NB4 (cell line): Measurements from ENCODE around the gene BRI3.

Source experiments
- DNase-seq: peaks from one replicate; pipeline ENCODE4 v3.0.0; 2010; ENCODE audit warnings: low read depth
- H3K4me3 ChIP-seq: one replicate; pipeline ENCODE4 v1.5.1; 2011; ENCODE audit warnings: mild to moderate bottlenecking, low read depth, low read length, moderate library complexity
- CTCF ChIP-seq: IDR thresholded peaks from one replicate; pipeline ENCODE4 v1.5.1; 2012; ENCODE audit warnings: low read depth, low read length
- MAX ChIP-seq: IDR thresholded peaks from 2 replicates; pipeline ENCODE4 v1.6.1; 2011; ENCODE audit warnings: low read depth, low read length
- MYC ChIP-seq: IDR thresholded peaks from 2 replicates; pipeline ENCODE4 v1.6.1; 2011; ENCODE audit warnings: low read depth, low read length
- POLR2A ChIP-seq: IDR thresholded peaks from 2 replicates; pipeline ENCODE4 v1.6.1; 2011; ENCODE audit warnings: mild to moderate bottlenecking; ENCODE audit not compliant: insufficient read length; ENCODE audit errors: extremely low read depth

BRI3 gene

GRCh38 chr7:98282703-98283102 is 1.2 kb downstream of the BRI3 start:
- no peak for TF ChIP-seq POLR2A
- H3K4me3 ChIP-seq = no peak overlapping the region
- no peak for DNase-seq

GRCh38 chr7:98283127-98283886 is 1.8 kb downstream of the BRI3 start:
- no peak overlapping the region for H3K4me3 ChIP-seq
- 0 out of 2 replicates have a peak, but pooled peaks have one; percentile 23 for TF ChIP-seq MAX
- no peak for TF ChIP-seq CTCF
- no peak for TF ChIP-seq POLR2A
- 0 out of 2 replicates have a peak, but pooled peaks have one; percentile 16 for TF ChIP-seq MYC
- DNase-seq = peak; percentile 85

GRCh38 chr7:98283887-98284222 is 2.4 kb downstream of the BRI3 start:
- no peak overlapping the region for H3K4me3 ChIP-seq
- DNase-seq = no peak
- TF ChIP-seq POLR2A (no peak), CTCF (no peak), MYC (no peak), MAX (no peak)

GRCh38 chr7:98284335-98285036 is 3.0 kb downstream of the BRI3 start:
- no peak for DNase-seq
- no peak for TF ChIP-seq MYC
- no peak for TF ChIP-seq MAX
- no peak for TF ChIP-seq POLR2A
- TF ChIP-seq CTCF = no peak
- H3K4me3 ChIP-seq = no peak overlapping the region

- DNase-seq = no peak
- H3K4me3 ChIP-seq = no peak overlapping the region
- TF ChIP-seq MYC (no peak), POLR2A (no peak), MAX (no peak), CTCF (no peak)
Measured at GRCh38 chr7:98285157-98286092, 3.9 kb downstream of the BRI3 start.

- TF ChIP-seq CTCF (no peak), MYC (no peak)
- DNase-seq = peak; percentile 70
- no peak overlapping the region for H3K4me3 ChIP-seq
Measured at GRCh38 chr7:98286093-98286539, 4.6 kb downstream of the BRI3 start.
